H1 (cell line): Measurements from ENCODE around the gene PLS3. TPM values are rescaled to one million over a fixed set of nuclear protein-coding genes. Genes with fewer than 3 reads are reported as not detected.

Experiments
- CTCF ChIA-PET: fragments of 300-600 bp; sonication (Branson Sonifier 250); formaldehyde crosslinking; loops from one replicate; lab custom pipeline; 2021; ENCODE audit not compliant: partially characterized antibody; lab: Charles Lee
- POLR2A ChIA-PET: fragments of 300-600 bp; sonication (Branson Sonifier 250); formaldehyde crosslinking; loops from one replicate; lab custom pipeline; 2021; ENCODE audit warnings: inconsistent platforms; ENCODE audit not compliant: partially characterized antibody; lab: Charles Lee
- DNase-seq, 2 experiments: peaks; one replicate each; pipeline versions ENCODE4 v3.0.0 to v3.0.0-alpha.2; 2010 to 2022; ENCODE audit warnings: low spot score in 2 of 2, low read depth in 1 of 2, mixed read lengths in 1 of 2
- FAIRE-seq: peaks from 2 replicates; lab custom pipeline; 2011; peaks lifted over from hg19 to GRCh38; lab: Jason Lieb, UNC
- H2AFZ ChIP-seq: 2 replicates; pipeline ENCODE4 v1.8.1; 2012; ENCODE audit warnings: low read length, inconsistent platforms
- H2AK5ac ChIP-seq: 2 replicates; pipeline ENCODE4 v1.6.1; 2013; ENCODE audit warnings: low read depth, low read length
- H2BK120ac ChIP-seq: replicated peaks from 2 replicates; pipeline ENCODE3; 2013; ENCODE audit warnings: low read depth, low read length, inconsistent platforms
- H2BK12ac ChIP-seq: 2 replicates; pipeline ENCODE4 v1.6.1; 2013; ENCODE audit warnings: low read depth, low read length
- H2BK15ac ChIP-seq: 2 replicates; pipeline ENCODE4 v1.6.1; 2013; ENCODE audit warnings: low read length
- H2BK20ac ChIP-seq: 2 replicates; pipeline ENCODE4 v1.6.1; 2013; ENCODE audit warnings: low read length
- H2BK5ac ChIP-seq: 2 replicates; pipeline ENCODE4 v1.6.1; 2013; ENCODE audit warnings: low read depth, low read length
- H3K14ac ChIP-seq: 2 replicates; pipeline ENCODE4 v1.6.1; 2013; ENCODE audit warnings: inconsistent platforms; ENCODE audit not compliant: insufficient read length
- H3K18ac ChIP-seq: 2 replicates; pipeline ENCODE4 v1.6.1; 2013; ENCODE audit warnings: low read length; ENCODE audit errors: extremely low read depth
- H3K23ac ChIP-seq: 2 replicates; pipeline ENCODE4 v1.6.1; 2013; ENCODE audit warnings: inconsistent platforms; ENCODE audit not compliant: insufficient read length
- H3K23me2 ChIP-seq: 2 replicates; pipeline ENCODE4 v1.6.1; 2013; ENCODE audit warnings: low read depth, low read length
- H3K27ac ChIP-seq: 2 replicates; pipeline ENCODE4 v1.6.1; 2011; ENCODE audit warnings: low read depth, low read length, inconsistent platforms
- H3K27me3 ChIP-seq, 4 experiments: replicated peaks in 1 of 4; 1 replicate in 1 of 4; 2 replicates in 3 of 4; pipeline versions ENCODE4 v1.6.1 to v1.8.1; 2011 to 2013; ENCODE audit warnings: low read length in 3 of 4, mild to moderate bottlenecking in 3 of 4, inconsistent platforms in 2 of 4, mixed read lengths in 2 of 4, moderate library complexity in 1 of 4; ENCODE audit not compliant: control insufficient read depth in 3 of 4, insufficient read depth in 3 of 4; ENCODE audit errors: extremely low read depth in 1 of 4
- H3K36me3 ChIP-seq, 4 experiments: 2 replicates each; pipeline versions ENCODE4 v1.6.1 to v1.8.1; 2011 to 2013; ENCODE audit warnings: mild to moderate bottlenecking in 4 of 4, low read length in 3 of 4, moderate library complexity in 2 of 4, control low read depth in 1 of 4, inconsistent platforms in 1 of 4; ENCODE audit not compliant: insufficient read depth in 4 of 4, control insufficient read depth in 2 of 4
- H3K4ac ChIP-seq: replicated peaks from 2 replicates; pipeline ENCODE3; 2013; ENCODE audit warnings: low read length, low read depth, mixed read lengths, inconsistent platforms; ENCODE audit not compliant: insufficient read length
- H3K4me1 ChIP-seq, 4 experiments: replicated peaks in 1 of 4; 1 replicate in 1 of 4; 2 replicates in 3 of 4; pipeline versions ENCODE4 v1.6.1 to v1.8.1; 2011 to 2013; ENCODE audit warnings: low read length in 3 of 4, inconsistent platforms in 2 of 4, mixed read lengths in 1 of 4; ENCODE audit not compliant: insufficient read depth in 4 of 4, control insufficient read depth in 3 of 4
- H3K4me2 ChIP-seq, 2 experiments: 2 replicates each; pipeline versions ENCODE4 v1.6.1 to v1.8.1; 2011 to 2013; ENCODE audit warnings: low read depth in 2 of 2, low read length in 2 of 2, control low read depth in 1 of 2, inconsistent platforms in 1 of 2, mild to moderate bottlenecking in 1 of 2; ENCODE audit not compliant: insufficient read depth in 1 of 2
- H3K4me3 ChIP-seq, 4 experiments: fragments of 200-600, 300-600 bp in 1 of 4; sonication (generic), shearing (Covaris generic), sonication (Bioruptor Twin) in 1 of 4; 2 replicates each; pipeline versions ENCODE4 v1.5.1 to v1.8.1; 2011 to 2016; ENCODE audit warnings: low read length in 4 of 4, low read depth in 3 of 4, control low read depth in 2 of 4, inconsistent platforms in 2 of 4, mild to moderate bottlenecking in 2 of 4, mixed read lengths in 1 of 4, moderate library complexity in 1 of 4; ENCODE audit not compliant: insufficient read depth in 2 of 4; ENCODE audit errors: extremely low read depth in 1 of 4
- H3K56ac ChIP-seq: replicated peaks from 2 replicates; pipeline ENCODE3; 2013; ENCODE audit warnings: low read depth, mild to moderate bottlenecking, mixed read lengths, low read length, inconsistent platforms; ENCODE audit not compliant: insufficient read length
- H3K79me1 ChIP-seq: 2 replicates; pipeline ENCODE4 v1.6.1; 2013; ENCODE audit warnings: low read depth, low read length, control low read depth
- H3K79me2 ChIP-seq, 2 experiments: 2 replicates each; pipeline versions ENCODE4 v1.6.1 to v1.8.1; 2012 to 2013; ENCODE audit warnings: low read length in 2 of 2, mild to moderate bottlenecking in 2 of 2, inconsistent platforms in 1 of 2; ENCODE audit not compliant: insufficient read depth in 2 of 2, control insufficient read depth in 1 of 2
- H3K9ac ChIP-seq, 4 experiments: replicated peaks in 1 of 4; 1 replicate in 1 of 4; 2 replicates in 3 of 4; pipeline versions ENCODE4 v1.6.1 to v1.8.1; 2011 to 2013; ENCODE audit warnings: low read depth in 3 of 4, low read length in 3 of 4, control low read depth in 2 of 4, mild to moderate bottlenecking in 2 of 4, moderate library complexity in 2 of 4, inconsistent platforms in 1 of 4; ENCODE audit errors: extremely low read depth in 1 of 4
- H3K9me3 ChIP-seq, 2 experiments: 2 replicates each; pipeline versions ENCODE4 v1.6.1 to v1.8.1; 2012 to 2013; ENCODE audit warnings: mild to moderate bottlenecking in 2 of 2, moderate library complexity in 2 of 2, control low read depth in 1 of 2, inconsistent platforms in 1 of 2, low read depth in 1 of 2, low read length in 1 of 2, mixed read lengths in 1 of 2; ENCODE audit not compliant: insufficient read depth in 2 of 2
- H4K20me1 ChIP-seq, 2 experiments: replicated peaks in 1 of 2; 2 replicates each; pipeline versions ENCODE3 to v1.8.1; 2011 to 2013; ENCODE audit warnings: inconsistent platforms in 2 of 2, low read length in 2 of 2, mild to moderate bottlenecking in 1 of 2; ENCODE audit not compliant: insufficient read depth in 2 of 2, control insufficient read depth in 1 of 2
- H4K5ac ChIP-seq: 2 replicates; pipeline ENCODE4 v1.6.1; 2013; ENCODE audit warnings: low read length, low read depth, mixed read lengths, inconsistent platforms; ENCODE audit not compliant: insufficient read length
- H4K8ac ChIP-seq: 2 replicates; pipeline ENCODE4 v1.8.0; 2013; ENCODE audit warnings: mild to moderate bottlenecking, moderate library complexity, low read length, inconsistent platforms; ENCODE audit not compliant: insufficient read depth; ENCODE audit errors: extremely low read depth
- H4K91ac ChIP-seq: replicated peaks from 2 replicates; pipeline ENCODE3; 2013; ENCODE audit warnings: low read length, mixed read lengths, inconsistent platforms; ENCODE audit not compliant: insufficient read length
- BACH1 ChIP-seq: IDR thresholded peaks from 2 replicates; pipeline ENCODE4 v1.6.1; 2012; ENCODE audit warnings: low read length, improper control_type of control experiment
- BRCA1 ChIP-seq: IDR thresholded peaks from 2 replicates; pipeline ENCODE4 v1.6.1; 2012; ENCODE audit warnings: low read depth, low read length, improper control_type of control experiment
- EGR1 ChIP-seq: IDR thresholded peaks from 2 replicates; pipeline ENCODE4 v1.6.1; 2011; ENCODE audit warnings: low read depth, low read length, borderline replicate concordance
- GTF2F1 ChIP-seq: IDR thresholded peaks from 2 replicates; pipeline ENCODE4 v1.6.1; 2012; ENCODE audit warnings: low read depth, low read length, improper control_type of control experiment, borderline replicate concordance
- KDM1A ChIP-seq: fragments of 200-600, 300-600 bp; sonication (generic); IDR thresholded peaks from 2 replicates; pipeline ENCODE4 v1.7.1; 2016; ENCODE audit warnings: mild to moderate bottlenecking, low read length, borderline replicate concordance
- KDM5A ChIP-seq: fragments of 200-600 bp; IDR thresholded peaks from 2 replicates; pipeline ENCODE4 v1.7.1; 2012; ENCODE audit warnings: mild to moderate bottlenecking, low read length, inconsistent platforms, mixed read lengths
- MAFK ChIP-seq: IDR thresholded peaks from 2 replicates; pipeline ENCODE4 v1.6.1; 2012; ENCODE audit warnings: low read depth, mild to moderate bottlenecking, improper control_type of control experiment, low read length
- TAF7 ChIP-seq: optimal IDR thresholded peaks from 2 replicates; pipeline ENCODE3; 2011; ENCODE audit warnings: low read depth, mild to moderate bottlenecking, inconsistent platforms, low read length, moderate library complexity, borderline replicate concordance
- WGBS, 2 experiments: shearing (Covaris generic) in 1 of 2; methylation state at CpG; one replicate each; pipeline versions ENCODE4 v1.1.6 to v1.1.7; 2013 to 2015; ENCODE audit warnings: low lambda C conversion rate in 2 of 2, mixed read lengths in 2 of 2, inconsistent platforms in 1 of 2, low coverage in 1 of 2, missing lambda C conversion rate in 1 of 2; ENCODE audit not compliant: insufficient replicate concordance in 2 of 2, insufficient coverage in 1 of 2, insufficient read length in 1 of 2; ENCODE audit errors: extremely low coverage in 1 of 2, missing lambda C conversion rate in 1 of 2; 5-methylcytosine and 5-hydroxymethylcytosine counted together
- polyA plus RNA-seq, 7 experiments: library from polyadenylated mRNA; depleted of rRNA in 3 of 7; stranded (reverse) in 5 of 7; unstranded in 2 of 7; fragments of >200 nt in 5 of 7; fragments of 200-250 nt in 2 of 7; gene quantifications; 1 replicate in 5 of 7; 2 replicates in 1 of 7; 4 replicates in 1 of 7; pipeline versions ENCODE4 v1.2.1 to v1.2.3, GENCODE V29; 2011 to 2013; ENCODE audit warnings: missing spikeins in 2 of 7, mixed read lengths in 2 of 7
- total RNA-seq: library from RNA; stranded (reverse); fragmentation: NEBNext Ultra II Directional; extraction: Animal tissue kit (Norgen Biotek cat#: 25700); gene quantifications from 2 replicates; pipeline ENCODE4 v1.2.1, GENCODE V29; 2021

The PLS3 gene
- total and polyA plus RNA-seq, 2 of the 8 experiments (the other 6 are each of a cell fraction or from before 2014, with no cell fraction given) = 107 to 185 TPM

DNA sequence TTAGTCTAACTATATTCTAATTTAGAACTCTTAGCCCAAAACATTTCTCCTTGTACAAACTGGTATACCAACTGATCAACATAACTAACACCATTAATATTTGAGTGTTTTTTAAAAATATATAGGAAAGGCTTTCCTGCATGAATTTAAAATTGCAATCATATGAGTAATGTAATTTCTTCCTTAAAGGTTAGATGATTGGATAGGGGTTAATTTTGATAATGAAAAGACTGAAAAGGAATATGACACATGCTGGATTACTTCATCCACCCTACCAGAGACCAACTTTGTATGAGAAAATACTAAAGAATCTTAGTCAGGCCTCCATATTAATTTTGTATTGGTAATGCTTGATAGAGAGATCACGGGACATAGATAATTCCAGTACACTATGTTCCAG is 25.1 kb upstream of the PLS3 start:
- no peak overlapping the region for H2BK5ac ChIP-seq
- 86% methylated on average over 1 of the region's 1 CpG; no CpG with 5 or more reads in 1 of the 2 experiments for WGBS, 2 experiments
- no peak overlapping the region for H2AFZ ChIP-seq
- H3K18ac ChIP-seq = no peak overlapping the region
- H2BK15ac ChIP-seq = no peak overlapping the region
- no peak overlapping the region for H2AK5ac ChIP-seq
- no peak overlapping the region for H4K91ac ChIP-seq
- ChIA-PET CTCF (no interaction called here), POLR2A (no interaction called here)
- DNase-seq (no peak), FAIRE-seq (no peak)
- no peaks in the 10 kb centered on the region for H3K23me2 ChIP-seq
- H4K8ac ChIP-seq = no peak overlapping the region
- H2BK12ac ChIP-seq = no peak overlapping the region
- no peaks in the 10 kb centered on the region for H3K79me1 ChIP-seq
- H2BK120ac ChIP-seq = no peak overlapping the region
- no peak overlapping the region for H3K27ac ChIP-seq
- no peak overlapping the region for H3K4ac ChIP-seq
- no peak overlapping the region for H3K23ac ChIP-seq
- H3K9me3 ChIP-seq = no peaks in the 10 kb centered on the region
- H3K79me2 ChIP-seq = no peaks in the 10 kb centered on the region
- H3K4me1 ChIP-seq = no peaks in the 10 kb centered on the region
- no peaks in the 10 kb centered on the region for H3K27me3 ChIP-seq
- H3K4me3 ChIP-seq = no peak overlapping the region
- H3K36me3 ChIP-seq = no peaks in the 10 kb centered on the region
- H3K14ac ChIP-seq = no peak overlapping the region
- no peak overlapping the region for H3K56ac ChIP-seq
- H4K5ac ChIP-seq = no peak overlapping the region
- TF ChIP-seq BRCA1 (no peak), GTF2F1 (no peak), TAF7 (no peak), BACH1 (no peak), KDM5A (no peak), EGR1 (no peak), MAFK (no peak), KDM1A (no peak)
- H3K9ac ChIP-seq = no peak overlapping the region
- no peak overlapping the region for H2BK20ac ChIP-seq
- H3K4me2 ChIP-seq = no peak overlapping the region
- no peaks in the 10 kb centered on the region for H4K20me1 ChIP-seq
